ENCODE results near the gene EPS8L3. TPM values are rescaled to one million over a fixed set of nuclear protein-coding genes. Genes with fewer than 3 reads are reported as not detected.

The EPS8L3 gene
- total and polyA plus RNA-seq, 4 donors: 0.09 to 0.38 (median 0.15) TPM; not detected in 1

DNA sequence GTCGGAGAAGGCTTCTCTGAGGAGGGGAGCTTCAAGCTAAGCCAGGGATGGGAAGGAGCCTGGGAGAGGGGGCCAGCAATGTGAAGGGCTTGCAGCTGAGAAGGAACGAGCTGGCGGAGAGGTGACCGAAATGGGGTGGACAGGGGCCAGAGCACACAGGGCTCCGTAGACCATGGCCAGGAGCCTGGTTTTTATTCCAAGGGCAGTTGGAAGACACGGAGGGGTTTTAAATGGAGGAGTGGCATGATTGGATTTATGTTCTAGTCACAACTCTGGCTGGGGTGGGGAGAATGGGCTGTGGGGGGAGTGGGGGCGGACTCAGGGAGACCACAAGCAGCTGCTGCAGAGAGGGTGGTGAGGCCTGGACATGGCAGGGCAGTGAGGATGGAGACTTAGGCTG lies 5.1 kb upstream of the EPS8L3 start:
- no peak for DNase-seq (ENCODE audit: low spot score)
- no peak overlapping the region for H3K4me3 ChIP-seq (ENCODE audit: low read depth in 1 of 3, low read length in 3 of 3)
- H3K27me3 ChIP-seq (ENCODE audit: control insufficient read depth in 4 of 4, insufficient read depth in 4 of 4, low read length in 3 of 4): no peaks in the 10 kb centered on the region
- 91% methylated on average over 7 of the region's 7 CpGs for WGBS
- no peak overlapping the region for H3K9ac ChIP-seq (ENCODE audit: low read depth in 1 of 2, low read length in 2 of 2)
- TF ChIP-seq, protein P1, sequence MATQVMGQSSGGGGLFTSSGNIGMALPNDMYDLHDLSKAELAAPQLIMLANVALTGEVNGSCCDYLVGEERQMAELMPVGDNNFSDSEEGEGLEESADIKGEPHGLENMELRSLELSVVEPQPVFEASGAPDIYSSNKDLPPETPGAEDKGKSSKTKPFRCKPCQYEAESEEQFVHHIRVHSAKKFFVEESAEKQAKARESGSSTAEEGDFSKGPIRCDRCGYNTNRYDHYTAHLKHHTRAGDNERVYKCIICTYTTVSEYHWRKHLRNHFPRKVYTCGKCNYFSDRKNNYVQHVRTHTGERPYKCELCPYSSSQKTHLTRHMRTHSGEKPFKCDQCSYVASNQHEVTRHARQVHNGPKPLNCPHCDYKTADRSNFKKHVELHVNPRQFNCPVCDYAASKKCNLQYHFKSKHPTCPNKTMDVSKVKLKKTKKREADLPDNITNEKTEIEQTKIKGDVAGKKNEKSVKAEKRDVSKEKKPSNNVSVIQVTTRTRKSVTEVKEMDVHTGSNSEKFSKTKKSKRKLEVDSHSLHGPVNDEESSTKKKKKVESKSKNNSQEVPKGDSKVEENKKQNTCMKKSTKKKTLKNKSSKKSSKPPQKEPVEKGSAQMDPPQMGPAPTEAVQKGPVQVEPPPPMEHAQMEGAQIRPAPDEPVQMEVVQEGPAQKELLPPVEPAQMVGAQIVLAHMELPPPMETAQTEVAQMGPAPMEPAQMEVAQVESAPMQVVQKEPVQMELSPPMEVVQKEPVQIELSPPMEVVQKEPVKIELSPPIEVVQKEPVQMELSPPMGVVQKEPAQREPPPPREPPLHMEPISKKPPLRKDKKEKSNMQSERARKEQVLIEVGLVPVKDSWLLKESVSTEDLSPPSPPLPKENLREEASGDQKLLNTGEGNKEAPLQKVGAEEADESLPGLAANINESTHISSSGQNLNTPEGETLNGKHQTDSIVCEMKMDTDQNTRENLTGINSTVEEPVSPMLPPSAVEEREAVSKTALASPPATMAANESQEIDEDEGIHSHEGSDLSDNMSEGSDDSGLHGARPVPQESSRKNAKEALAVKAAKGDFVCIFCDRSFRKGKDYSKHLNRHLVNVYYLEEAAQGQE (IDR thresholded peaks at IDR 0.05): no peak
- TF ChIP-seq, protein P2, sequence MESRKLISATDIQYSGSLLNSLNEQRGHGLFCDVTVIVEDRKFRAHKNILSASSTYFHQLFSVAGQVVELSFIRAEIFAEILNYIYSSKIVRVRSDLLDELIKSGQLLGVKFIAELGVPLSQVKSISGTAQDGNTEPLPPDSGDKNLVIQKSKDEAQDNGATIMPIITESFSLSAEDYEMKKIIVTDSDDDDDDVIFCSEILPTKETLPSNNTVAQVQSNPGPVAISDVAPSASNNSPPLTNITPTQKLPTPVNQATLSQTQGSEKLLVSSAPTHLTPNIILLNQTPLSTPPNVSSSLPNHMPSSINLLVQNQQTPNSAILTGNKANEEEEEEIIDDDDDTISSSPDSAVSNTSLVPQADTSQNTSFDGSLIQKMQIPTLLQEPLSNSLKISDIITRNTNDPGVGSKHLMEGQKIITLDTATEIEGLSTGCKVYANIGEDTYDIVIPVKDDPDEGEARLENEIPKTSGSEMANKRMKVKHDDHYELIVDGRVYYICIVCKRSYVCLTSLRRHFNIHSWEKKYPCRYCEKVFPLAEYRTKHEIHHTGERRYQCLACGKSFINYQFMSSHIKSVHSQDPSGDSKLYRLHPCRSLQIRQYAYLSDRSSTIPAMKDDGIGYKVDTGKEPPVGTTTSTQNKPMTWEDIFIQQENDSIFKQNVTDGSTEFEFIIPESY (IDR thresholded peaks at IDR 0.05): no peak
- TF ChIP-seq FOXA1 (IDR thresholded peaks at IDR 0.05): no peak
- no peak for TF ChIP-seq HNF4A (conservative IDR thresholded peaks at IDR 0.05)
- TF ChIP-seq, protein P3, sequence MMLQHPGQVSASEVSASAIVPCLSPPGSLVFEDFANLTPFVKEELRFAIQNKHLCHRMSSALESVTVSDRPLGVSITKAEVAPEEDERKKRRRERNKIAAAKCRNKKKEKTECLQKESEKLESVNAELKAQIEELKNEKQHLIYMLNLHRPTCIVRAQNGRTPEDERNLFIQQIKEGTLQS (IDR thresholded peaks at IDR 0.05): no peak
- TF ChIP-seq FOXA2 (IDR thresholded peaks at IDR 0.05): no peak
- TF ChIP-seq RAD21 (IDR thresholded peaks at IDR 0.05): no peak
- no peak for TF ChIP-seq HNF4G (IDR thresholded peaks at IDR 0.05)
- TF ChIP-seq JUND (IDR thresholded peaks at IDR 0.05): no peak
- TF ChIP-seq, protein P4, sequence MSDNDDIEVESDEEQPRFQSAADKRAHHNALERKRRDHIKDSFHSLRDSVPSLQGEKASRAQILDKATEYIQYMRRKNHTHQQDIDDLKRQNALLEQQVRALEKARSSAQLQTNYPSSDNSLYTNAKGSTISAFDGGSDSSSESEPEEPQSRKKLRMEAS (IDR thresholded peaks at IDR 0.05): no peak
- no peak for TF ChIP-seq GABPA (IDR thresholded peaks at IDR 0.05 in 1 of 2, conservative IDR thresholded peaks at IDR 0.05 in 1 of 2)
- TF ChIP-seq, protein P5, sequence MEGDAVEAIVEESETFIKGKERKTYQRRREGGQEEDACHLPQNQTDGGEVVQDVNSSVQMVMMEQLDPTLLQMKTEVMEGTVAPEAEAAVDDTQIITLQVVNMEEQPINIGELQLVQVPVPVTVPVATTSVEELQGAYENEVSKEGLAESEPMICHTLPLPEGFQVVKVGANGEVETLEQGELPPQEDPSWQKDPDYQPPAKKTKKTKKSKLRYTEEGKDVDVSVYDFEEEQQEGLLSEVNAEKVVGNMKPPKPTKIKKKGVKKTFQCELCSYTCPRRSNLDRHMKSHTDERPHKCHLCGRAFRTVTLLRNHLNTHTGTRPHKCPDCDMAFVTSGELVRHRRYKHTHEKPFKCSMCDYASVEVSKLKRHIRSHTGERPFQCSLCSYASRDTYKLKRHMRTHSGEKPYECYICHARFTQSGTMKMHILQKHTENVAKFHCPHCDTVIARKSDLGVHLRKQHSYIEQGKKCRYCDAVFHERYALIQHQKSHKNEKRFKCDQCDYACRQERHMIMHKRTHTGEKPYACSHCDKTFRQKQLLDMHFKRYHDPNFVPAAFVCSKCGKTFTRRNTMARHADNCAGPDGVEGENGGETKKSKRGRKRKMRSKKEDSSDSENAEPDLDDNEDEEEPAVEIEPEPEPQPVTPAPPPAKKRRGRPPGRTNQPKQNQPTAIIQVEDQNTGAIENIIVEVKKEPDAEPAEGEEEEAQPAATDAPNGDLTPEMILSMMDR (IDR thresholded peaks at IDR 0.05; ENCODE audit: low read depth, low read length, missing input control): no peak
- no peak for TF ChIP-seq SP1 (IDR thresholded peaks at IDR 0.05)
- no peak for TF ChIP-seq NR2F2 (IDR thresholded peaks at IDR 0.05)
- TF ChIP-seq TAF1 (conservative IDR thresholded peaks at IDR 0.05): no peak
- no peak for TF ChIP-seq RXRA (IDR thresholded peaks at IDR 0.05)
- no peaks in the 10 kb centered on the region for H3K36me3 ChIP-seq (ENCODE audit: control insufficient read depth in 4 of 4, insufficient read depth in 3 of 4, low read depth in 1 of 4, low read length in 3 of 4)
- no peak overlapping the region for H3K27ac ChIP-seq (ENCODE audit: low read depth in 1 of 2, low read length in 2 of 2)
- H3K4me1 ChIP-seq (ENCODE audit: control insufficient read depth in 4 of 4, insufficient read depth in 4 of 4, low read length in 3 of 4): peaks cover 0 to 3% (median 0%) of the 10 kb centered on the region in 4 donors
- H3K9me3 ChIP-seq (ENCODE audit: control insufficient read depth in 4 of 4, low read length in 3 of 4): no peaks in the 10 kb centered on the region

DNA sequence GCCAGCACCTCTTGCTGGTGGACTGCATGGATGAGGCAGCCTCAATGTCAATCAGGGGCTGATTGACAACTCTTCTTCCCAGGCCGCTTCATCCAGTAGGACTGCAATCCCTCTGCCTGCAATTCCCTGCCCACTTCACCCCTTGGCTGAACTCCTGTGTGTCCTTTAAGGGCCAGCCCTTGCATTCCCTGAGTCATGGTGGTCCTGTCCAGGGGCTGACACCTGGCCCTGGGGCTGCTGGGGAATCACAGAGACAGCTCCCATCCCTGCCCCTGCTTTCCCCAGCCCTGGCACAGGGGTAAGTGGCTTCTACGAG lies 4.6 kb upstream of the EPS8L3 start:
- Histone ChIP-seq H3K27me3 (ENCODE audit: control insufficient read depth in 4 of 4, insufficient read depth in 4 of 4, low read length in 3 of 4) (no peaks in the 10 kb centered on the region), H3K9me3 (ENCODE audit: control insufficient read depth in 4 of 4, low read length in 3 of 4) (no peaks in the 10 kb centered on the region), H3K27ac (ENCODE audit: low read depth in 1 of 2, low read length in 2 of 2) (no peak overlapping the region), H3K4me3 (ENCODE audit: low read depth in 1 of 3, low read length in 3 of 3) (no peak overlapping the region), H3K36me3 (ENCODE audit: control insufficient read depth in 4 of 4, insufficient read depth in 3 of 4, low read depth in 1 of 4, low read length in 3 of 4) (no peaks in the 10 kb centered on the region), H3K9ac (ENCODE audit: low read depth in 1 of 2, low read length in 2 of 2) (no peak overlapping the region), H3K4me1 (ENCODE audit: control insufficient read depth in 4 of 4, insufficient read depth in 4 of 4, low read length in 3 of 4) (peaks cover 0 to 4% (median 1%) of the 10 kb centered on the region in 4 donors)
- no peak for DNase-seq (ENCODE audit: low spot score)
- WGBS: 95% methylated on average over 2 of the region's 2 CpGs
- TF ChIP-seq, protein P5 (IDR thresholded peaks at IDR 0.05; ENCODE audit: low read depth, low read length, missing input control): no peak
- TF ChIP-seq EGR1 (IDR thresholded peaks at IDR 0.05; ENCODE audit: low read depth in 2 of 2) (no peak), RAD21 (IDR thresholded peaks at IDR 0.05) (no peak), FOXA1 (IDR thresholded peaks at IDR 0.05) (no peak), HNF4A (conservative IDR thresholded peaks at IDR 0.05) (no peak)
- TF ChIP-seq, protein P1 (IDR thresholded peaks at IDR 0.05): no peak

Measured in liver (tissue), 9 donors.